PFSK-1 (cell line): ENCODE data around the gene NMRK1.

Experiments
- FOXP2 ChIP-seq: optimal IDR thresholded peaks from 2 replicates; pipeline ENCODE3; 2011; ENCODE audit warnings: borderline replicate concordance, control low read depth, inconsistent platforms; ENCODE audit not compliant: insufficient read depth; ENCODE audit errors: extremely low read length, extremely low read depth
- POLR2AphosphoS5 ChIP-seq: IDR thresholded peaks from 2 replicates; pipeline ENCODE4 v1.6.1; 2012; ENCODE audit warnings: low read depth, mild to moderate bottlenecking, control low read depth, low read length, moderate library complexity
- REST ChIP-seq, 2 experiments: IDR thresholded peaks; 2 replicates each; pipeline versions ENCODE4 v1.6.1 to v1.8.0; 2011 to 2012; ENCODE audit warnings: low read depth in 2 of 2, low read length in 2 of 2, control low read depth in 1 of 2, inconsistent platforms in 1 of 2, mild to moderate bottlenecking in 1 of 2, moderate library complexity in 1 of 2; ENCODE audit not compliant: insufficient read depth in 1 of 2
- SIN3A ChIP-seq: IDR thresholded peaks from 2 replicates; pipeline ENCODE4 v1.6.1; 2012; ENCODE audit warnings: mild to moderate bottlenecking, low read length, moderate library complexity, borderline replicate concordance; ENCODE audit not compliant: insufficient read depth
- TAF1 ChIP-seq: IDR thresholded peaks from 2 replicates; pipeline ENCODE4 v1.6.1; 2012; ENCODE audit warnings: low read length, control low read depth, borderline replicate concordance; ENCODE audit not compliant: insufficient read depth

Gene NMRK1

GRCh38 chr9:75121914-75122558, 34.1 kb upstream of the NMRK1 start:
- TF ChIP-seq SIN3A (no peak), POLR2AphosphoS5 (no peak), TAF1 (no peak), FOXP2 (no peak), REST (IDR thresholded peaks at IDR 0.05; ENCODE audit: insufficient read depth in 1 of 2, low read depth in 2 of 2, low read length in 2 of 2) (no peak)

GRCh38 chr9:75120686-75121085, 32.7 kb upstream of the NMRK1 start:
- TF ChIP-seq FOXP2 (no peak), SIN3A (no peak), POLR2AphosphoS5 (no peak), TAF1 (no peak), REST (IDR thresholded peaks at IDR 0.05; ENCODE audit: insufficient read depth in 1 of 2, low read depth in 2 of 2, low read length in 2 of 2) (no peak)

- no peak for TF ChIP-seq SIN3A
- no peak for TF ChIP-seq FOXP2
- no peak for TF ChIP-seq REST (IDR thresholded peaks at IDR 0.05; ENCODE audit: insufficient read depth in 1 of 2, low read depth in 2 of 2, low read length in 2 of 2)
- no peak for TF ChIP-seq TAF1
- no peak for TF ChIP-seq POLR2AphosphoS5
Measured at GRCh38 chr9:75117564-75117963, 29.6 kb upstream of the NMRK1 start.

- TF ChIP-seq SIN3A, result no peak
- no peak for TF ChIP-seq POLR2AphosphoS5
- TF ChIP-seq FOXP2, result no peak
- no peak for TF ChIP-seq REST (IDR thresholded peaks at IDR 0.05; ENCODE audit: insufficient read depth in 1 of 2, low read depth in 2 of 2, low read length in 2 of 2)
- TF ChIP-seq TAF1, result no peak
Measured at GRCh38 chr9:75116306-75116705, 28.4 kb upstream of the NMRK1 start.
